GM21447 (cell line): ENCODE data around the gene PPA2.
"Not testable (repeated sequence)": the region's sequence is repeated elsewhere in the genome, so short reads cannot be mapped to it uniquely, and the experiment has no call there.

Experiments
- ATAC-seq: cut with Tn5 transposase; IDR thresholded peaks from one replicate; pipeline ENCODE4 v1.9.1; 2021; ENCODE audit not compliant: unreplicated experiment

Gene PPA2

GRCh38 chr4:105460306-105460705, 13.6 kb downstream of the PPA2 start:
- ATAC-seq, result no peak

DNA sequence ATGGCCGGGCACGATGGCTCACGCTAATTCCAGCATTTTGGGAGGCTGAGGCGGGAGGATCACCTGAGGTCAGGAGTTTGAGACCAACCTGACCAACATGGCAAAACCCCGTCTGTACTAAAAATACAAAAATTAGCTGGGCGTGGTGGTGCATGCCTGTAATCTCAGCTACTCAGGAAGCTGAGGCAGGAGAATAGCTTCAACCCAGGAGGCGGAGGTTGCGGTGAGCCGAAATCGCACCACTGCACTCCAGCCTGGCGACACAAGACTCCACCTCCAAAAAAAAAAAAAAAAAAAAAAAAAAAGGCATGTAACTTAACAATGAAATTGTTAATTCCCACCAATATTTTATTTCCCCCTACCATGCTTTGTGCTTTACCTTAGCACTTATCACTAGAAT, 15.3 kb downstream of the PPA2 start:
- not testable (repeated sequence) for ATAC-seq

GRCh38 chr4:105458001-105458400, 15.9 kb downstream of the PPA2 start:
- ATAC-seq, result no peak

- ATAC-seq, result no peak
Measured at GRCh38 chr4:105455998-105456397, 17.9 kb downstream of the PPA2 start.

- no peak for ATAC-seq
Measured at GRCh38 chr4:105455182-105455581, 18.7 kb downstream of the PPA2 start.

DNA sequence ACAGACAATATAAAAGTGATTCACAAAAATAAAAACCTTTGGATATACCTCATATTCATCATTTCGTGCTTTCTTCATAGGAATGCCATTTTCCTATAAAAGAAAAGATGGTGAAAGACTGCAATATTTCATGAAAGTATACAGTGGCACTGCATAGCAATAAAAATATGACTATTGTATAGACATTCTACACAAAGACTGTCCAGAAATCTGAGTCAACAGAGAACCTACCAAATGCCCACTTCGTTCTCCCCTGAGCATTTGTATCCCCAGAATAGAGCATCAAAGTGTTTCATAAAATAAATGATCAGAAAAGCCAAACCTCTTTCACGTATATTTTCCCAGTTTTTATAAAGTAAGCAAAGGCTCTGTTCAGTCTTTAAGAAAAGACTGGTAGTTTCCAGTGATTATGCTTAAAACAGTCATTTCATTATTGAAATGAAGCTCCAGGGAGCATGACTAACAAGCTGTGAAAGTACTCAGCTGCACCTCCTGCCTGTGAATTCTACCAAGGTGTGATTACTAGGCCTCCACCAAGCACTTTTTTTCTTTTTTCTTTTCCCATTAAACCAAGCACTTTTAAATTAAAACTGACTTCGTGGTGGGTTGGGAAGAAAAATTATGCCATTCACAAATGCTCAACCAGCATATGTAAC, 20.2 kb downstream of the PPA2 start:
- peak; percentile 91 for ATAC-seq

- no peak for ATAC-seq
Measured at GRCh38 chr4:105451346-105451745, 22.5 kb downstream of the PPA2 start.

DNA sequence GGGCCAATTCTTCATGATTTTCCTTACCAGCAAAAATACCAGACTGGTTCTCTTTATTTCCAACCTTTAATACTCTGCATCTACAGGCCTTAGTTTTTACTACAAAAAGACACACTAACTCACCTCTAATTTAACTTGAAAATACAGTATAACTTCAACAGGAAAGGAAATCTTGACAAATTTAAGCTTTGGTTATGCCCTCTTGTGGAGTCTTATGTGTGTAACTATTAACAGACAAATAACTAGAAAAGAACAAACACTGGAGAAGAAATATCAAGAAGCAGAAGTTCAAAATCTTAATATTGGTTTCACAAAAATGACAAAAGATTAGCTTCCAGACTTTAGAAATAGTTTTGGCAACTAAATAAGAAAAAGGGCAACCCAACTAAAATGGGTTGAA, 33.0 kb downstream of the PPA2 start:
- ATAC-seq, result no peak

DNA sequence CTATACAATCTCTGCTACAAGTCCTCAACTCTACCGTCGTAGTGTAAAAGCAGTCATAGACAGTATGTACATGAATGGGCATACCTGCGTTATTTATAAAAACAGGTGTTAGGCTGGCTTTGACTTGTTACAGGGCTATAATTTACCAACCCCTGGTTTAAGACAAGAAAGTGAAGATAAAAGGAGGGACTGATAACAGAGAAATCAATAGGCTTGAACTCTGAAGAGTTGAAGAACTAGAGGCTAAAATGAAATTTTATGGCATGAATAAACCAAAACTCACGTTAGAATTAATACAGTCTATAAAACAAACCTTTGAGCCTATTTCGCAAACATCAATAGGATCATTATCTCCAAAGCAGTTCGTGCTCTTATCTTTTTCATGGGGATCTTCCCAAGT, 36.2 kb downstream of the PPA2 start:
- no peak for ATAC-seq

GRCh38 chr4:105436414-105436813, 37.4 kb downstream of the PPA2 start:
- no peak for ATAC-seq

DNA sequence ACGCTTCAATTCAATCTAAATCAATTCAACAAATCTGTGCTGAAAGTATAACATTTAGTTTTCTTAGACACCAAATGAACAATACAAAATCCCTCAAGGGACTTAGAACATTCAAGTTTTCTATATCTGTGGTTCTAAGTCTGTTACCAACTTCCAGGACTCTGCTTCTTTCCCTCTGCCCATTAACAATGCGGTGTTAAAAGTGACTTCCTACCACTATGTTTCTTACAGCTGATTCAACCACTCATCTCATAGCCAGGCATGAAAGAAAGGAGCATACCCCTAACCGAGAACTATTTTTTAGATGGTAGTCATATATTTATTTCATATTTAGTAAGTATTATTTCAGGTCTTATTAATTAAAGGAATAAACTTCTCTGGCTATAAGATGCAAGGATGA, 38.9 kb downstream of the PPA2 start:
- ATAC-seq, result no peak

DNA sequence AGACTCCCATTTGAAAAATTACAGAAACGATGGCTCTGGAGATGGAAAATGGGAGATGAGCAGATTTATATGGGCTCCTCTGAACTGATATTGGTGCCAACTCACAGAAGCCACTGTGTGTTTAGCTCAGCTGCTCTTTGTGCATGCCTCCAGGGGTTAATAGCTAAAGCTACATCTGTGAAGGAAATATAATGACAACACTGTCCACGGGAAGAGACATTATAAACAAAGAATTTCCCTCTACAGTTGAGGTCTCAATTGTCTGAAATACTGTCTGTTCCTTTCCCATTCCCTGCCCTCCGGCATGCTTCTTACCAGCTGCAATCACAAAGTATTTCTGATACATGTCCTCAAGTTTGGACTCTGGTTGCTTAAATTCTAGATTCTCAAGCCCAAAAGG, 40.4 kb downstream of the PPA2 start:
- no peak for ATAC-seq

GRCh38 chr4:105432438-105432837, 41.4 kb downstream of the PPA2 start:
- no peak for ATAC-seq

DNA sequence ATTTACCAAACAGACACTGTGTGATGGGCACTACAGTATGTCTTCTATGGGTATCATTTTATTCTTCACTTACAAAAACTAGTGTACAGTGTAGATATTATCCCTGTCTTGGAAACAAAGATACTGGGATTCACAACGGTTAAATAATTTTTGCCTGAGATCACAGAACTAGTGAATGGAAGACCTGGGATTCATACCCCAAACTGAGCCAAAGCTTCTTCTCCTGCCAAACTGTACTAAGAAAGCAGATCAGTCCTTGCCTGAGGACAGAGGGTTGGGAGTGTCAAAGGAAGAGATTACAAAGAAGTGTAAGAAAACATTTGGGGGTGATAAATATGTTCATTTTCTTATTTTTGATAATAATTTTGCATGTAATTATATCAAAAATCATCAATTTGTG, 43.1 kb downstream of the PPA2 start:
- no peak for ATAC-seq

DNA sequence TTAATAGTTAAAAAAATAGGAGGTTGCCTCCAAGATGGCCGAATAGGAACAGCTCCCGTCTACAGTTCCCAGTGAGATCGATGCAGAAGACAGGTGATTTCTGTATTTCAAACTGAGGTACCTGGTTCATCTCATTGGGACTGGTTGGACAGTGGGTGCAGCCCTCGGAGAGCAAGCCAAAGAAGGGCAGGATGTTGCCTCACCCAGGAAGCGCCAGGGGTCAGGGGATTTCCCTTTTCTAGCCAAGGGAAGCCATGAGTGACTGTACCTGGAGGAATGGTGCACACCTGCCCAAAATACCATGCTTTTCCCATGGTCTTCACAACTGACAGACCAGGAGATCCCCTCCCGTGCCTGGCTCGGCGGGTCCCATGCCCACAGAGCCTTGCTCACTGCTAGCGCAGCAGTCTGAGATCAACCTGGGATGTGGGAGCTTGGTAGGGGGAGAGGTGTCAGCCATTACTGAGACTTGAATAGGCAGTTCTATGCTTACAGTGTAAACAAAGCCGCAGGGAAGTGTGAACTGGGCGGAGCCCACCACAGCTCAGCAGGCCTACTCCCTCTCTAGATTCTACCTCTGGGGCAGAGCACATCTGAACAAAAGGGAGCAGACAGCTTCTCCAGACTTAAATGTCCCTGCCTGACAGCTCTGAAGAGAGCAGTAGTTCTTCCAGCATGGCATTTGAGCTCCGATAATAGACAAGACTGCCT, 47.5 kb downstream of the PPA2 start:
- no peak for ATAC-seq

GRCh38 chr4:105422207-105422920, 51.5 kb downstream of the PPA2 start:
- no peak for ATAC-seq

DNA sequence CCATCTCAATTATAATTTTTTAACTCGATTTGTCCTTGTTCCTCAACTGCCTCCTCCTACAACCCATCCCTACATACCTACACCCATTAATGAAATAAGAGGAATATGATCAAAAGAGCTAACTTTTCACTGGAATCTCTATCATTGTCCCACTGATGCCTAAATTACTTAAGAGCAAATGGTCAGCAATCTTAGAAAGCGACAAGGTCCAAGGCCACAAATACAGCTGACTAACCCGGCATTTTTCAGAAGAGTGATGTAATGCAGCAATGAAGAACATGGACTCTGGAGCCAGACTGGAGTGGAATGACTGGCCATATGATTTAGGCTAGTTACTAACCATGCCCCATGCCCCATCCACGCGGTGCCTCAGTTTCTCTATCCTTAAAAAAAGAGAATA, 56.2 kb downstream of the PPA2 start:
- ATAC-seq, result no peak

DNA sequence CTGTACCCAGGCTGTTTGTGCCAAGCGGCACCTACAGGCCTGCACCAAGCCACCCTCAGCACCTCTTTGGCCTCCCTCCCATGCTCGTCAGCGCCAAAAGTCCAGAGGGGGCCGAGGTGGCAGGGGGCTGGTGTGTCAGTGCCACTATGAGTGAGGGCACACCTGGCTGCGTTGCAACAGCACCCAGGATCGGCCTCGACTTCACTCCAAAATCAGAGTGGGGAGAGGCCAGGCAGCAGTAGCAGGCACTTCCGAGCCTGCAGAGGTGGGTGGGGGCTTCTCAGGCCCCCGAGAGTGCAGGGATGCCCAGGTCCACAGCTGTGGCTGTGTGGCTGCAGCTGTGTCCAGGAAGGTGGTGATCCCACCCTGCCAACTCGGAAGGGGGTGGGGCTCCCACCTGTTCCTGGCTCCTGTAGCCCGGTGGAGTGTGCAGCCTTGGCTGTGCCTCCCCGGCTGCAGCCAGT, 58.5 kb downstream of the PPA2 start:
- no peak for ATAC-seq

GRCh38 chr4:105414316-105414715, 59.5 kb downstream of the PPA2 start:
- ATAC-seq, result no peak

GRCh38 chr4:105409135-105409534, 64.7 kb downstream of the PPA2 start:
- ATAC-seq, result not testable (repeated sequence)

- ATAC-seq, result no peak
Measured at GRCh38 chr4:105400901-105401677, 72.8 kb downstream of the PPA2 start.
